GM13977 (cell line): ENCODE measurements around the gene ADI1.

Experiments used
- DNase-seq: peaks from one replicate; pipeline ENCODE4 v3.0.0; 2012; ENCODE audit warnings: low spot score
- CTCF ChIP-seq: IDR thresholded peaks from 2 replicates; pipeline ENCODE4 v1.5.1; 2012; ENCODE audit warnings: mild to moderate bottlenecking, control low read depth; ENCODE audit not compliant: insufficient read depth; ENCODE audit errors: extremely low read depth, missing control alignments
- in situ Hi-C: fragments of 300-500 bp; cut with MboI; formaldehyde crosslinking; loops from one replicate; pipeline ENCODE4 v1.12.0; 2022; ENCODE audit warnings: low sequenced_read_pairs, low pct_unique_long_range_greater_than_20kb, mixed read lengths, inconsistent platforms; ENCODE audit not compliant: unreplicated experiment

ADI1 gene

GRCh38 chr2:3466966-3467365, 52.4 kb downstream of the ADI1 start:
- TF ChIP-seq CTCF: no peak
- DNase-seq: no peak
- in situ Hi-C loops: no loop called here

GRCh38 chr2:3466482-3466863, 52.9 kb downstream of the ADI1 start:
- in situ Hi-C loops: no loop called here
- DNase-seq: no peak
- no peak for TF ChIP-seq CTCF

- TF ChIP-seq CTCF: no peak
- DNase-seq: no peak
- in situ Hi-C loops: no loop called here
Measured at GRCh38 chr2:3465844-3466481, 53.4 kb downstream of the ADI1 start.

- in situ Hi-C loops: no loop called here
- no peak for DNase-seq
- TF ChIP-seq CTCF: no peak
Measured at GRCh38 chr2:3465328-3465727, 54.0 kb downstream of the ADI1 start.

- DNase-seq: no peak
- TF ChIP-seq CTCF: no peak
- in situ Hi-C loops: no loop called here
Measured at GRCh38 chr2:3464401-3465005, 54.8 kb downstream of the ADI1 start.

- no peak for DNase-seq
- TF ChIP-seq CTCF: no peak
- in situ Hi-C loops: no loop called here
Measured at GRCh38 chr2:3463944-3464343, 55.4 kb downstream of the ADI1 start.
